ENCODE data around the gene CUL4A. TPM values are rescaled to one million over a fixed set of nuclear protein-coding genes. Genes with fewer than 3 reads are reported as not detected.

Gene CUL4A
- polyA plus RNA-seq, 1 experiment, result 75.4 TPM

GRCh38 chr13:113187883-113188665, 21.3 kb upstream of the CUL4A start:
- no peak overlapping the region for H3K4me3 ChIP-seq (ENCODE audit: low read depth, low read length)
- peak overlapping the region; percentile 80 for H3K27ac ChIP-seq (ENCODE audit: low read depth, low read length)
- CTCF ChIA-PET, result no interaction called here
- TF ChIP-seq, protein P1, sequence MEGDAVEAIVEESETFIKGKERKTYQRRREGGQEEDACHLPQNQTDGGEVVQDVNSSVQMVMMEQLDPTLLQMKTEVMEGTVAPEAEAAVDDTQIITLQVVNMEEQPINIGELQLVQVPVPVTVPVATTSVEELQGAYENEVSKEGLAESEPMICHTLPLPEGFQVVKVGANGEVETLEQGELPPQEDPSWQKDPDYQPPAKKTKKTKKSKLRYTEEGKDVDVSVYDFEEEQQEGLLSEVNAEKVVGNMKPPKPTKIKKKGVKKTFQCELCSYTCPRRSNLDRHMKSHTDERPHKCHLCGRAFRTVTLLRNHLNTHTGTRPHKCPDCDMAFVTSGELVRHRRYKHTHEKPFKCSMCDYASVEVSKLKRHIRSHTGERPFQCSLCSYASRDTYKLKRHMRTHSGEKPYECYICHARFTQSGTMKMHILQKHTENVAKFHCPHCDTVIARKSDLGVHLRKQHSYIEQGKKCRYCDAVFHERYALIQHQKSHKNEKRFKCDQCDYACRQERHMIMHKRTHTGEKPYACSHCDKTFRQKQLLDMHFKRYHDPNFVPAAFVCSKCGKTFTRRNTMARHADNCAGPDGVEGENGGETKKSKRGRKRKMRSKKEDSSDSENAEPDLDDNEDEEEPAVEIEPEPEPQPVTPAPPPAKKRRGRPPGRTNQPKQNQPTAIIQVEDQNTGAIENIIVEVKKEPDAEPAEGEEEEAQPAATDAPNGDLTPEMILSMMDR (IDR thresholded peaks at IDR 0.05; ENCODE audit: low read depth, low read length), result no peak
- peaks cover 10% of the 10 kb centered on the region for H3K9me3 ChIP-seq (ENCODE audit: control insufficient read depth, insufficient read depth, low read length)
- no peaks in the 10 kb centered on the region for H3K27me3 ChIP-seq (ENCODE audit: control insufficient read depth, insufficient read depth, low read length)
- POLR2A ChIA-PET, result interaction anchor here (2.3 kb wide), 2 partner anchors 10 to 21 kb away, joined by 9 to 19 read pairs; partner anchors contain the start of genes CUL4A and PCID2
- DNase-seq (ENCODE audit: low read depth, low spot score), result no peak

DNA sequence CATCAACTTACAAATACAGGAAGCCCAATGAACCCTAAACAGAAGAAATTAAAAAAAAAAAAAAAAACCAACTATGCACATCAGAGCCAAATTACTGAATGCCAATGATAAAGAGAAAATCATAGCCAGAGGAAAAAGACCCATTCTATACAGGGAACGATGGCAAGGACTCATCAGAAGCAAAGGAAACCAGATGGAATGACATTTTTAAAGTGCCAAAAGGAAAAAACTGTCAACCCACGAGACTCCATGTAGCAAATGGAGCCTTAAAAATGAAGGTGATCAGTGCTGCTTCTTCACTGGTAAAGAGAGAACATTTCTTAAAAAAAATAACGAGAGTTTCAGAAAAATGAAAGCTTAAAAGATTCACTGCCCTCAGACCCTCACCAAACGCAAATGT, 19.2 kb upstream of the CUL4A start:
- ChIA-PET POLR2A (interaction anchor here (1.0 kb wide), 1 partner anchor 12 kb away, joined by 3 read pairs; no protein-coding TSS in a partner anchor), CTCF (no interaction called here)
- Histone ChIP-seq H3K4me3 (ENCODE audit: low read depth, low read length) (no peak overlapping the region), H3K27ac (ENCODE audit: low read depth, low read length) (no peak overlapping the region), H3K9me3 (ENCODE audit: control insufficient read depth, insufficient read depth, low read length) (peaks cover 10% of the 10 kb centered on the region), H3K27me3 (ENCODE audit: control insufficient read depth, insufficient read depth, low read length) (no peaks in the 10 kb centered on the region)
- TF ChIP-seq, protein P1 (IDR thresholded peaks at IDR 0.05; ENCODE audit: low read depth, low read length), result no peak
- no peak for DNase-seq (ENCODE audit: low read depth, low spot score)

DNA sequence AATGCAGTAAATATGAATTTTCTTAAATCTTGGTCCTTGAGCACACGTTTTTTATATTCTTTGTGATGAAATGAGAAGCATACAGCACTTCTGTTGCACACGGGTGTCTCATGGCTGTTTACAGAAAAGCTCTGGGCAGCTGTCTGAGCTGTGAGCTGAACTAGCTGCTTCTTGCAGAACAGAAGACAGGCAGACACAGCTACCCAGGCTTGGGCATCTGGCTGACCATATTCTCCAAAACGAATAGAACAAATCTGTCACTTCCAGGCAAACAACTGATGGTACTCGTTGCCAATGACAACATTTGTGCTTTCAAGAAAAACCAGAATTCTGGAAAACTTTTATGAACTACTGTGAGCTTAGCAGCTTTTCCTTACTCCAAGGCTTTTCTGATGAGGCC, 17.1 kb upstream of the CUL4A start:
- ChIA-PET CTCF (interaction anchor here (0.8 to 1.8 kb wide), 2 partner anchors 12 to 249 kb away, joined by 3 to 4 read pairs; no protein-coding TSS in a partner anchor), POLR2A (interaction anchor here (0.7 to 1.3 kb wide), 2 partner anchors 11 to 17 kb away, joined by 3 to 10 read pairs; partner anchors contain the start of genes CUL4A and PCID2)
- no peak overlapping the region for H3K4me3 ChIP-seq (ENCODE audit: low read depth, low read length)
- no peak for DNase-seq (ENCODE audit: low read depth, low spot score)
- H3K27me3 ChIP-seq (ENCODE audit: control insufficient read depth, insufficient read depth, low read length), result no peaks in the 10 kb centered on the region
- peaks cover 10% of the 10 kb centered on the region for H3K9me3 ChIP-seq (ENCODE audit: control insufficient read depth, insufficient read depth, low read length)
- peak overlapping the region; percentile 13 for H3K27ac ChIP-seq (ENCODE audit: low read depth, low read length)
- TF ChIP-seq, protein P1 (IDR thresholded peaks at IDR 0.05; ENCODE audit: low read depth, low read length), result no peak

- H3K4me3 ChIP-seq (ENCODE audit: low read depth, low read length), result no peak overlapping the region
- H3K27ac ChIP-seq (ENCODE audit: low read depth, low read length), result no peak overlapping the region
- ChIA-PET POLR2A (interaction anchor here (0.7 to 1.3 kb wide), 2 partner anchors 11 to 17 kb away, joined by 3 to 10 read pairs; partner anchors contain the start of genes CUL4A and PCID2), CTCF (no interaction called here)
- no peaks in the 10 kb centered on the region for H3K27me3 ChIP-seq (ENCODE audit: control insufficient read depth, insufficient read depth, low read length)
- peaks cover 9% of the 10 kb centered on the region for H3K9me3 ChIP-seq (ENCODE audit: control insufficient read depth, insufficient read depth, low read length)
- DNase-seq (ENCODE audit: low read depth, low spot score), result no peak
- TF ChIP-seq, protein P1 (IDR thresholded peaks at IDR 0.05; ENCODE audit: low read depth, low read length), result no peak
These were observed 16.5 kb upstream of the CUL4A start for GRCh38 chr13:113192902-113193301.

DNA sequence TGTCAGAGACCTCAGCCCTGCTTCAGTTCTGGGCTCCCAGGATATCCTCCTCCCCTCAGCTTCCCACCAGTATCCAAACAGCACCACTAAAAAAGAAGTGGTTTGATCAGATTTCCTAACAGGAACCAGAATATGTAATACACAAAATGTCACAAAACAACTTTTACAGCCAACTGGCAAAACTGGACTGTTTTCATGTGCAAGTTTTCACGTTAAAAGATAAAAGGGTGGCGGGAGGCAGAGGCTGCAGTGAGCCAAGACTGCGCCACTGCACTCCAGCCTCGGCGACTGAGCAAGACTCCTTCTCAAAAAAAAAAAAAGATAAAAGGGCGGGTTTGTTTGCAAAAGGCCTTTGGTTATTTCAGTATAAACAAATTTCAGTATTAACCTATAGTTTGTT, 14.1 kb upstream of the CUL4A start:
- ChIA-PET POLR2A (no interaction called here), CTCF (no interaction called here)
- Histone ChIP-seq H3K4me3 (ENCODE audit: low read depth, low read length) (no peak overlapping the region), H3K27ac (ENCODE audit: low read depth, low read length) (no peak overlapping the region), H3K27me3 (ENCODE audit: control insufficient read depth, insufficient read depth, low read length) (no peaks in the 10 kb centered on the region), H3K9me3 (ENCODE audit: control insufficient read depth, insufficient read depth, low read length) (no peaks in the 10 kb centered on the region)
- TF ChIP-seq, protein P1 (IDR thresholded peaks at IDR 0.05; ENCODE audit: low read depth, low read length), result no peak
- no peak for DNase-seq (ENCODE audit: low read depth, low spot score)

Measured in AG04450 (cell line).